GM12878 (cell line): ENCODE results near the gene DIRAS3. TPM values are rescaled to one million over a fixed set of nuclear protein-coding genes. Genes with fewer than 3 reads are reported as not detected.

Experiments used
- ATAC-seq: fragments of 200-7000 bp; cut with Tn5 transposase; 3 replicates; pipeline ENCODE4 v1.9.1; 2020; ENCODE audit warnings: mild to moderate bottlenecking, moderate library complexity
- BruUV-seq: library from RNA; stranded (reverse); fragments of 400-500 nt; replicated peaks from 2 replicates; lab custom pipeline; 2021; lab: Mats Ljungman, UMichigan
- CTCF ChIA-PET: fragments of 300-600 bp; sonication (Branson Sonifier 250); formaldehyde crosslinking; extraction: SDS; loops from one replicate; lab custom pipeline; 2021; ENCODE audit warnings: inconsistent platforms; lab: Yijun Ruan, JAX
- POLR2A ChIA-PET: fragments of 350-600 bp; formaldehyde crosslinking; extraction: SDS; loops from one replicate; lab custom pipeline; 2021; ENCODE audit warnings: inconsistent platforms; lab: Charles Lee
- RAD21 ChIA-PET: fragments of 300-600 bp; sonication (Branson Sonifier 250); formaldehyde crosslinking; loops from one replicate; lab custom pipeline; 2023; ENCODE audit warnings: antibody characterized with exemption; ENCODE audit not compliant: unreplicated experiment; lab: Charles Lee
- SMC1A ChIA-PET: fragments of 300-600 bp; sonication (Branson Sonifier 250); formaldehyde crosslinking; loops from one replicate; lab custom pipeline; 2023; ENCODE audit not compliant: unreplicated experiment, uncharacterized antibody; lab: Charles Lee
- DNase-seq: peaks from one replicate; pipeline ENCODE4 v3.0.0-alpha.2; 2011; ENCODE audit warnings: low read depth, low spot score
- FAIRE-seq: peaks from 3 replicates; lab custom pipeline; 2011; peaks lifted over from hg19 to GRCh38; lab: Jason Lieb, UNC
- H2AFZ ChIP-seq: 2 replicates; pipeline ENCODE4 v1.6.0; 2011; ENCODE audit warnings: low read depth, low read length, control low read depth; ENCODE audit not compliant: control insufficient read depth
- H3K27ac ChIP-seq: 2 replicates; pipeline ENCODE4 v1.5.1; 2011; ENCODE audit warnings: control low read depth; ENCODE audit not compliant: control insufficient read depth, insufficient read depth
- H3K27me3 ChIP-seq, 2 experiments: replicated peaks in 1 of 2; 2 replicates each; pipeline versions ENCODE4 v1.6.0 to v1.6.1; 2011; ENCODE audit warnings: low read length in 1 of 2; ENCODE audit not compliant: control insufficient read depth in 2 of 2, insufficient read depth in 2 of 2
- H3K36me3 ChIP-seq, 2 experiments: 2 replicates each; pipeline ENCODE4 v1.5.1; 2011; ENCODE audit warnings: low read length in 1 of 2; ENCODE audit not compliant: control insufficient read depth in 2 of 2, insufficient read depth in 2 of 2
- H3K4me1 ChIP-seq: 2 replicates; pipeline ENCODE4 v1.6.1; 2011; ENCODE audit warnings: mild to moderate bottlenecking, low read length, moderate library complexity, mixed read lengths; ENCODE audit not compliant: control insufficient read depth, insufficient read depth
- H3K4me2 ChIP-seq: 2 replicates; pipeline ENCODE4 v1.6.0; 2011; ENCODE audit warnings: control low read depth; ENCODE audit not compliant: control insufficient read depth, insufficient read depth
- H3K4me3 ChIP-seq: fragments of 200-600 bp; sonication (generic); 2 replicates; pipeline ENCODE4 v1.5.1; 2016
- H3K79me2 ChIP-seq: 2 replicates; pipeline ENCODE4 v1.6.0; 2011; ENCODE audit warnings: low read length; ENCODE audit not compliant: control insufficient read depth, insufficient read depth
- H3K9ac ChIP-seq: 2 replicates; pipeline ENCODE4 v1.8.0; 2011; ENCODE audit warnings: low read length, control low read depth, mixed read lengths; ENCODE audit not compliant: control insufficient read depth, insufficient read depth
- H3K9me3 ChIP-seq: replicated peaks from 3 replicates; pipeline ENCODE4 v1.5.1; 2011; ENCODE audit warnings: mild to moderate bottlenecking, low read length; ENCODE audit not compliant: control insufficient read depth, insufficient read depth
- H4K20me1 ChIP-seq: 2 replicates; pipeline ENCODE4 v1.6.0; 2011; ENCODE audit not compliant: control insufficient read depth, insufficient read depth
- ASH2L ChIP-seq: fragments of 300-600, 200-600 bp; sonication (generic); IDR thresholded peaks from 2 replicates; pipeline ENCODE4 v1.6.1; 2017; ENCODE audit warnings: low read depth, mild to moderate bottlenecking, borderline replicate concordance
- BACH1 ChIP-seq: fragments of 450-650 bp; IDR thresholded peaks from 2 replicates; pipeline ENCODE4 v1.6.1; 2017; ENCODE audit warnings: mild to moderate bottlenecking, borderline replicate concordance
- GABPA ChIP-seq: IDR thresholded peaks from 2 replicates; pipeline ENCODE4 v1.6.1; 2014; ENCODE audit warnings: antibody characterized with exemption, low read depth, mild to moderate bottlenecking, inconsistent platforms
- LARP7 ChIP-seq: fragments of 450-650 bp; IDR thresholded peaks from 2 replicates; pipeline ENCODE4 v1.6.1; 2017; ENCODE audit warnings: mild to moderate bottlenecking
- MTA3 ChIP-seq: IDR thresholded peaks from 2 replicates; pipeline ENCODE4 v1.6.1; 2012; ENCODE audit warnings: low read length, inconsistent platforms, borderline replicate concordance
- NFXL1 ChIP-seq: fragments of 450-650 bp; IDR thresholded peaks from 2 replicates; pipeline ENCODE4 v1.6.1; 2017; ENCODE audit warnings: antibody characterized with exemption, mild to moderate bottlenecking, borderline replicate concordance
- PAX8 ChIP-seq: fragments of 450-650 bp; IDR thresholded peaks from 2 replicates; pipeline ENCODE4 v1.6.1; 2017; ENCODE audit warnings: mild to moderate bottlenecking, moderate library complexity
- POLR2AphosphoS5 ChIP-seq: IDR thresholded peaks from 2 replicates; pipeline ENCODE4 v1.6.1; 2011; ENCODE audit warnings: mild to moderate bottlenecking, low read length, inconsistent platforms
- RAD51 ChIP-seq: fragments of 450-650 bp; IDR thresholded peaks from 2 replicates; pipeline ENCODE4 v1.6.1; 2016; ENCODE audit warnings: moderate library complexity, mild to moderate bottlenecking, inconsistent platforms
- RBBP5 ChIP-seq: fragments of 200-600 bp; sonication (generic); conservative IDR thresholded peaks from 2 replicates; pipeline ENCODE4 v1.6.1; 2016
- RCOR1 ChIP-seq: conservative IDR thresholded peaks from 2 replicates; pipeline ENCODE4 v1.6.1; 2012; ENCODE audit warnings: low read depth, low read length, improper control_type of control experiment
- RFX5 ChIP-seq: IDR thresholded peaks from 2 replicates; pipeline ENCODE4 v1.6.1; 2011; ENCODE audit warnings: low read depth, low read length, improper control_type of control experiment
- SPI1 ChIP-seq: IDR thresholded peaks from 2 replicates; pipeline ENCODE4 v1.6.1; 2011; ENCODE audit warnings: low read depth, mild to moderate bottlenecking, low read length, moderate library complexity, borderline replicate concordance; ENCODE audit not compliant: insufficient read depth
- SREBF1 ChIP-seq: IDR thresholded peaks from 2 replicates; pipeline ENCODE4 v1.6.1; 2012; ENCODE audit warnings: mild to moderate bottlenecking, low read length
- ZNF622 ChIP-seq: fragments of 450-650 bp; IDR thresholded peaks from 2 replicates; pipeline ENCODE4 v1.6.1; 2017; ENCODE audit warnings: mild to moderate bottlenecking, inconsistent platforms
- WGBS: methylation state at CpG from one replicate; pipeline ENCODE4 v1.1.6; 2016; ENCODE audit warnings: low lambda C conversion rate; ENCODE audit not compliant: insufficient replicate concordance, insufficient coverage; ENCODE audit errors: missing lambda C conversion rate; 5-methylcytosine and 5-hydroxymethylcytosine counted together
- in situ Hi-C: fragments of 300-500 bp; cut with MboI; formaldehyde crosslinking; loops from 9 replicates; pipeline ENCODE4 v1.14.3; 2018; ENCODE audit warnings: mixed read lengths
- intact Hi-C: fragments of 100-400 bp; cut with micrococcal nuclease; formaldehyde crosslinking; loops from one replicate; pipeline ENCODE4 v1.14.2; 2022; ENCODE audit not compliant: unreplicated experiment
- polyA plus RNA-seq, 11 experiments: library from polyadenylated mRNA; depleted of rRNA in 4 of 11; unstranded in 6 of 11; stranded (reverse) in 5 of 11; fragments of >200 nt; fragmentation: Nextera tagmentation in 4 of 11; fragmentation: Illumina TruSeq in 1 of 11; extraction: Ambion mirVana in 4 of 11; extraction: Trizol in 1 of 11; gene quantifications; 1 replicate in 1 of 11; 2 replicates in 10 of 11; pipeline versions ENCODE4 v1.2.1 to v1.2.3, GENCODE V29; 2011 to 2016; ENCODE audit warnings: inconsistent platforms in 2 of 11, missing spikeins in 2 of 11, low read depth in 1 of 11
- total RNA-seq, 4 experiments: library from RNA; depleted of rRNA in 3 of 4; stranded (reverse); fragments of >200 nt in 3 of 4; fragmentation: Illumina TruSeq in 1 of 4; extraction: Trizol in 1 of 4; gene quantifications; 2 replicates each; pipeline versions ENCODE4 v1.2.1 to v1.2.3, GENCODE V29; 2013 to 2021
- TF ChIP-seq, protein P1 (sequence below): fragments of 150-350 bp; IDR thresholded peaks from 2 replicates; pipeline ENCODE4 v1.6.1; 2014; ENCODE audit warnings: mild to moderate bottlenecking, low read depth, low read length
- TF ChIP-seq, protein P2 (sequence below): fragments of 450-650 bp; IDR thresholded peaks from 2 replicates; pipeline ENCODE4 v1.6.1; 2017; ENCODE audit warnings: low read depth, mild to moderate bottlenecking, moderate library complexity
- TF ChIP-seq, protein P3 (sequence below): IDR thresholded peaks from 2 replicates; pipeline ENCODE4 v1.6.1; 2011; ENCODE audit warnings: low read depth, mild to moderate bottlenecking, low read length, moderate library complexity, borderline replicate concordance; ENCODE audit errors: extremely low read depth

The DIRAS3 gene
- total and polyA plus RNA-seq, 10 of the 15 experiments (the other 5 are each of a cell fraction or from before 2014, with no cell fraction given), result not detected

DNA sequence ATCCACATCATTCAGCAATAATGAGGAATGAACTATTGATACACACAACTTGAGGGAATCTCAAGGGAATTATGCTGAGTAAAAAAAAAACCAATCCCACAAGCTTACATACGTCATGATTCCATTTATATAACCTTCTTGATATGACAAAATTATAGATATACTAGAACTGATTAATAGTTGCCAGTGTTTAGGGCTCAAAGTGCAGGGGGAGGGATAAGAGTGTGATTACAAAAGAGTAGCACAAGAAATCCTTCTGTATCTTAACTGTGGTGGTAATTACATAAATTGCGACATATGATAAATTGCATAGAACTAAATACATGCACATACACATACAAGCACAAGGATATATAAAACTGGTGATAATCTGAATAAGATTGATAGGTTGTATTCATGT, 13.5 kb downstream of the DIRAS3 start:
- ChIA-PET CTCF (no interaction called here), POLR2A (no interaction called here)
- ATAC-seq, result no peak

DNA sequence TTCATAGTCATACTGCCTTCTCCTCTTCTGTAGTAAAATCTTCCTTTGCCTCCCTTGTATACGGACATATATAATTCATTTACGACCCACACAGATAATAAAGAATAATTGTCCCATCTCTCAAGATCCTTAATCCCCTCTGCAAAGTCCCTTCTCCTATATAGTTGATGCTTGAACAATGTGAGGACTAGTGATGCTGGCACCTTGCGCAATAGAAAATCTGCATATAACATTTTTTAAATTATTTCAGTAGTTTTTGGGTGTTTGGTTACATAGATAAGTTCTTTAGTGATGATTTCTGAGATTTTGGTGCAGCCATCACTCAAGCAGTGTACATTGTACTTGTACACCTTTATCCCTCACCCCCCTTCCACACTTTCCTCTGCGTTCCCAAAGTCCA, 21.0 kb downstream of the DIRAS3 start:
- H3K9ac ChIP-seq, result no peak overlapping the region
- BruUV-seq, result no TSS peak
- ChIA-PET CTCF (no interaction called here), SMC1A (no interaction called here), RAD21 (no interaction called here), POLR2A (no interaction called here)
- H4K20me1 ChIP-seq, result no peaks in the 10 kb centered on the region
- no peaks in the 10 kb centered on the region for H3K27me3 ChIP-seq
- H3K36me3 ChIP-seq, result no peaks in the 10 kb centered on the region
- H3K27ac ChIP-seq, result no peak overlapping the region
- no peak for FAIRE-seq
- no peak for DNase-seq
- H3K9me3 ChIP-seq, result no peaks in the 10 kb centered on the region
- 33% methylated on average over 4 of the region's 4 CpGs for WGBS
- H3K4me1 ChIP-seq, result no peaks in the 10 kb centered on the region
- no peaks in the 10 kb centered on the region for H3K79me2 ChIP-seq
- H3K4me2 ChIP-seq, result no peak overlapping the region
- no peak overlapping the region for H2AFZ ChIP-seq
- no peak for ATAC-seq
- intact Hi-C loops, result no loop called here
- in situ Hi-C loops, result no loop called here
- TF ChIP-seq RBBP5 (no peak), SREBF1 (no peak), ZNF622 (no peak), SPI1 (no peak), ASH2L (no peak), MTA3 (no peak), BACH1 (no peak), POLR2AphosphoS5 (no peak), NFXL1 (no peak), RCOR1 (no peak)
- TF ChIP-seq, protein P1, sequence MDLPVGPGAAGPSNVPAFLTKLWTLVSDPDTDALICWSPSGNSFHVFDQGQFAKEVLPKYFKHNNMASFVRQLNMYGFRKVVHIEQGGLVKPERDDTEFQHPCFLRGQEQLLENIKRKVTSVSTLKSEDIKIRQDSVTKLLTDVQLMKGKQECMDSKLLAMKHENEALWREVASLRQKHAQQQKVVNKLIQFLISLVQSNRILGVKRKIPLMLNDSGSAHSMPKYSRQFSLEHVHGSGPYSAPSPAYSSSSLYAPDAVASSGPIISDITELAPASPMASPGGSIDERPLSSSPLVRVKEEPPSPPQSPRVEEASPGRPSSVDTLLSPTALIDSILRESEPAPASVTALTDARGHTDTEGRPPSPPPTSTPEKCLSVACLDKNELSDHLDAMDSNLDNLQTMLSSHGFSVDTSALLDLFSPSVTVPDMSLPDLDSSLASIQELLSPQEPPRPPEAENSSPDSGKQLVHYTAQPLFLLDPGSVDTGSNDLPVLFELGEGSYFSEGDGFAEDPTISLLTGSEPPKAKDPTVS, result no peak
- TF ChIP-seq, all 136 proteins: peak for 0
- H3K4me3 ChIP-seq, result no peak overlapping the region

More for the DNA sequence above, 13.5 kb downstream of the DIRAS3 start:
- Histone ChIP-seq H3K36me3 (no peaks in the 10 kb centered on the region), H2AFZ (no peak overlapping the region), H3K27me3 (no peaks in the 10 kb centered on the region), H3K4me1 (no peaks in the 10 kb centered on the region), H3K4me3 (no peak overlapping the region), H3K4me2 (no peak overlapping the region), H3K79me2 (no peaks in the 10 kb centered on the region), H3K9ac (no peak overlapping the region), H3K27ac (no peak overlapping the region), H4K20me1 (no peaks in the 10 kb centered on the region), H3K9me3 (no peaks in the 10 kb centered on the region)
- RAD21 ChIA-PET, result interaction anchor here (0.9 kb wide), 1 partner anchor 270 kb away, joined by 3 read pairs; no protein-coding TSS in a partner anchor
- BruUV-seq, result no TSS peak
- FAIRE-seq, result no peak
- whole genome bisulfite sequencing, result 13% methylated on average over 2 of the region's 2 CpGs
- DNase-seq, result no peak
- SMC1A ChIA-PET, result no interaction called here
- in situ Hi-C loops (no loop called here), intact Hi-C loops (no loop called here)
- no peak for TF ChIP-seq GABPA
- TF ChIP-seq, protein P2, sequence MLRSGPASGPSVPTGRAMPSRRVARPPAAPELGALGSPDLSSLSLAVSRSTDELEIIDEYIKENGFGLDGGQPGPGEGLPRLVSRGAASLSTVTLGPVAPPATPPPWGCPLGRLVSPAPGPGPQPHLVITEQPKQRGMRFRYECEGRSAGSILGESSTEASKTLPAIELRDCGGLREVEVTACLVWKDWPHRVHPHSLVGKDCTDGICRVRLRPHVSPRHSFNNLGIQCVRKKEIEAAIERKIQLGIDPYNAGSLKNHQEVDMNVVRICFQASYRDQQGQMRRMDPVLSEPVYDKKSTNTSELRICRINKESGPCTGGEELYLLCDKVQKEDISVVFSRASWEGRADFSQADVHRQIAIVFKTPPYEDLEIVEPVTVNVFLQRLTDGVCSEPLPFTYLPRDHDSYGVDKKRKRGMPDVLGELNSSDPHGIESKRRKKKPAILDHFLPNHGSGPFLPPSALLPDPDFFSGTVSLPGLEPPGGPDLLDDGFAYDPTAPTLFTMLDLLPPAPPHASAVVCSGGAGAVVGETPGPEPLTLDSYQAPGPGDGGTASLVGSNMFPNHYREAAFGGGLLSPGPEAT, result no peak
- no peak for TF ChIP-seq RFX5
- TF ChIP-seq, protein P3, sequence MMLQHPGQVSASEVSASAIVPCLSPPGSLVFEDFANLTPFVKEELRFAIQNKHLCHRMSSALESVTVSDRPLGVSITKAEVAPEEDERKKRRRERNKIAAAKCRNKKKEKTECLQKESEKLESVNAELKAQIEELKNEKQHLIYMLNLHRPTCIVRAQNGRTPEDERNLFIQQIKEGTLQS, result no peak
- no peak for TF ChIP-seq PAX8
- no peak for TF ChIP-seq RAD51
- TF ChIP-seq LARP7, result no peak
